CMK (cell line): Measurements from ENCODE around the gene MAGT1.
"Not testable (repeated sequence)": the region's sequence is repeated elsewhere in the genome, so short reads cannot be mapped to it uniquely, and the experiment has no call there.

Experiments
- DNase-seq: peaks from one replicate; pipeline ENCODE4 v3.0.0-alpha.2; 2010; ENCODE audit warnings: low read depth

MAGT1 gene

DNA sequence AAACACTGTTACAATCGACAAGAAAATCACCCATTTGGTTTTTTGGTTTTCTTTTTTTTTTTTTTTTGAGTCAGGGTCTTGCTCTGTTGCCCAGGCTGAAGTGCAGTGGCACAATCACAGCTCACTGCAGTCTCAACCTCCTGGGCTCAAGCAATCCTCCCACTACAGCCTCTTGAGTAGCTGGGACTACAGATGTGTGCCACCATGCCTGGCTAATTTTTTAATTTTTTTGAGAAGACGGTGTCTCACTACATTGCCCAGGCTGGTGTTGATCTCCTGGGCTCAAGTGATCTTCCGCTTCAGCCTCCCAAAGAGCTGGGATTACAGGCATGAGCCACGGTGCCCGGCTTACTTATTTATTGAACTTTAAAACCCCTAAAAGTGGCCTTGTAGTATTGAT is 63.7 kb downstream of the MAGT1 start:
- DNase-seq = not testable (repeated sequence)

DNA sequence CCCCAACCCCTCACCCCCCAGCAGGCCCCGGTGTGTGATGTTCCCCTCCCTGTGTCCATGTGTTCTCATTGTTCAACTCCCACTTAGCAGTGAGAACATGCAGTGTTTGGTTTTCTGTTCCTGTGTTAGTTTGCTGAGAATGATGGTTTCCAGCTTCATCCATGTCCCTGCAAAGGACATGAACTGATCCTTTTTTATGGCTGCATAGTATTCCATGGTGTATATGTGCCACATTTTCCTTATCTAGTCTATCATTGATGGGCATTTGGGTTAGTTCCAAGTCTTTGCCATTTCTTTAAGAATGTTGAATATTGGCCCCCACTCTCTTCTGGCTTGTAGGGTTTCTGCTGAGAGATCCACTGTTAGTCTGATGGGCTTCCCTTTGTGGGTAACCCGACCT is 73.2 kb downstream of the MAGT1 start:
- not testable (repeated sequence) for DNase-seq

DNA sequence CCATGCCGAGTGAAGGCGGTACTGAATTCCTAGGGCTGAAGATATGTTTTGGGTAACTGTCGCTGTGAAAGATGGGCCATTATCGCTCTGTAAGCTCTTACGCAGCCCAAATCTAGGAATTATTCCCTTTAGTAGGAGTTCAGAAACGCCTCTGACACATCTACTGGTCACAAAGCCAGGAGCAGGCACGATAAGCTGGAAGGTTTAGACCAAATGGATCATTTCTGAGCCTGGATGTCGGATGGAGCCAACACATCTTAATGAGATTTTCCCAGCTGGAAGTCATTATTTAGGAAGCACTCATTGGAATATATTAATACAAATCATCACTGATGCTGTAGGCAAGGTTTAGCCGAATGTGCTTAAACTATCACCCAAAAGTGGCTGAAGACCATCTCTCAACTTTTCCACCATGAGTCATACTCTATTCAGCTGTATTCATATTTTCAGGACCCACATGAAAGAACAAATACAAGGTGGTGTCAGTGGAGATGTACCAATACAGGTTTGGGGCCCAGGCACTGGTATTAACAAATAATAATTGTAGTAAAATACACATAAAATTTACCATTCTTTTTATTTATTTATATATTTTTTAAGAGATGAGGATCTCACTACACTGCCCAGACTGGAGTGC is 75.0 kb downstream of the MAGT1 start:
- DNase-seq = no peak

DNA sequence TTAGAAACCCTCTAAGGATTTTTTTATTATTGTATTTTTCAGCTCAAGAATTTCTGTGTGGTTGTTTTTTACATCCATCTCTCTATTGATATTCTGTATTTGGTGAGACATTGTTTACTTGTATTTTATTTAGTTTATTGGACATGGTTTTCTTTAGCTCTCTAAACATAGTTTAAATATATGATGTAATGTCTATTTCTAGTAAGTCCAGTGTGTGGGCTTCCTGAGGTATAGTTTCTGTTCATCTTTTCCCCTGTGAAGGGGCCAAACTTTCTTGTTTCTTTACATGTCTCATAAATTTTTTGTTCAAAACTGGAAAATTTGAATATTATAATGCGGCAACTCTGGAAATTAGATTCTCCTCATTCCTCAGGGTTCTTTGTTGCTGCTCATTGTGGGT is 81.0 kb downstream of the MAGT1 start:
- no peak for DNase-seq

DNA sequence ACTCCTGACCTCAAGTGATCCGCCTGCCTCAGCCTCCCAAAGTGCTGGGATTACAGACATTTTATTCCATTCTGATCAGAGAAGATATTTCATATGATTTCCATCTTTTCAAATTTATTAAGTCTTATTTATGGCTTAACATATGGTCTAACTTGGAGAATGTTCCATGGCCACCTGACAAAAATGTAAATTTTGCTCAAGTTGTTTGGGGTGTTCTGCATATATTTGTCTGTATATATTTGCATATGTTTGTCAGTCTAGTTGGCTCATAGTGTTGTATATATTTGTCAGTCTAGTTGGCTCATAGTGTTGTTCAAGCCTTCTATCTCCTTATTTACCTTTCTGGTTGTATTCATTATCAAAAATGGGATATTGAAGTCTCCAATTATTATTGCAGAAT is 93.0 kb downstream of the MAGT1 start:
- DNase-seq = no peak

DNA sequence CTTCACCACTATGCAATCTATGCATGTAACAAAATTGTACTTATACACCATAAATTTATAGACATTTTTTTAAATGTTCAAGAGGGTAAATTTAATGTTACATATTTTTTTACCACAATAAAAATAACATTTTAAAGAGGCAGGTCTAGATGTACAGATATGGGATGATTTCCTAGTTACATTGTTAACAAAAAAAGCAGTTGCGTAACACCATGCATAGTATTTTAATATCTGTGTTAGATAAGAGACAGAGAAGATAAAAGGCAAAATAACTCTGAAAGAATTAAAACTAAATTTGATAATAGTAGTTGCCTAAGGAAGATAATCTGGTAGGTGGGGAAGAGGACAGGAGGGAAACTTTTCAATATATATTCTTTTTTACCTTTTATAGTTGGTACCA is 100.1 kb downstream of the MAGT1 start:
- DNase-seq = no peak

DNA sequence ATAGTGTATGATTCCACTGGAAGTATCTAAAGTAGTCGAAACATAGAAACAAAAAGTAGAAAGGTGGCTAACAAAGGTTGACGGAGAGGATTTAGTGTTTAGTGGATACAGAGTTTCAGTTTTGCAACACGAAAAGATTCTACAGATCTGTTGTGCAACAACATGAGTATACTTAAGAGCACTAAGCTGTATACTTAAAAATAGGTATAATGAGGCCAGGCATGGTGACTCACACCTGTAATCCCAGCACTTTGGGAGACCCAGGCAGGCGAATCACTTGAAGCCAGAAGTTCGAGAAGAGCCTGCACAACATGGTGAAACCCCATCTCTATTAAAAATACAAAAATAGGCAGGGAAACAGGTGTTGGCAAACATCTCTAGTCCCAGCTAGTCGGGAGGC is 101.3 kb downstream of the MAGT1 start:
- no peak for DNase-seq

DNA sequence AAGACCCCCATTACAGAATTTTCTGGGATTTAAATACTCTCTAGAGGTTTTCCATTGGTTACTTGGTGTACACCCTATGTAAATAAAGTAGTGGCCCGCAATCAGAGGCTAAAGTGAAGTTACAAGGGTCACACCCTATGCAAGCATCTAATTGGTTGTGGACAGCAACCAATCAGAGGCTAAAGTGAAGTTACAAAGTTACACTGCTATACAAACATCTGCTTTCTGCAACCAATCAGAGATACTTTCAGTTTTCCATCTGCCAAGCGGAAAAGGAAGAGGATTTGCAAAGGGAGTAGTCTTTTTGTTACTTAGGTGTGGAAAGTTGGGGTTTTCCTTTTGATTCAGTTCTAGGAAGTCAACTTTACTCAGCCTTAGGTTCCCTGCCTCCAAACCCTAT is 107.2 kb downstream of the MAGT1 start:
- DNase-seq = no peak

DNA sequence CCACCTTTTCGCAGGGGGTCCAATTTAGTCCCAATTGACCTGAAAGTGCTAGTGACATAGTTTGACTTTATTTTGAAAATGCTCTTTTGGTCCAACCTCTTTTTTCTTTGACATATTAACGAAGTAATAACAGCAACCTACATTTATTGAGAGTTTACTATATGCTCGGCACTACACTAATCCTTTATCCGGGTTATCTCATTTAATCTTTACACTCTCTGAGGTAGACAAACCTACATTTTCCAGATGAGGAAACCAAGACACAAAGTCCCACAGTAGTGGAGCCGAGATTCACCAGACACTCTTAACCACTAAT is 108.9 kb downstream of the MAGT1 start:
- DNase-seq = no peak

DNA sequence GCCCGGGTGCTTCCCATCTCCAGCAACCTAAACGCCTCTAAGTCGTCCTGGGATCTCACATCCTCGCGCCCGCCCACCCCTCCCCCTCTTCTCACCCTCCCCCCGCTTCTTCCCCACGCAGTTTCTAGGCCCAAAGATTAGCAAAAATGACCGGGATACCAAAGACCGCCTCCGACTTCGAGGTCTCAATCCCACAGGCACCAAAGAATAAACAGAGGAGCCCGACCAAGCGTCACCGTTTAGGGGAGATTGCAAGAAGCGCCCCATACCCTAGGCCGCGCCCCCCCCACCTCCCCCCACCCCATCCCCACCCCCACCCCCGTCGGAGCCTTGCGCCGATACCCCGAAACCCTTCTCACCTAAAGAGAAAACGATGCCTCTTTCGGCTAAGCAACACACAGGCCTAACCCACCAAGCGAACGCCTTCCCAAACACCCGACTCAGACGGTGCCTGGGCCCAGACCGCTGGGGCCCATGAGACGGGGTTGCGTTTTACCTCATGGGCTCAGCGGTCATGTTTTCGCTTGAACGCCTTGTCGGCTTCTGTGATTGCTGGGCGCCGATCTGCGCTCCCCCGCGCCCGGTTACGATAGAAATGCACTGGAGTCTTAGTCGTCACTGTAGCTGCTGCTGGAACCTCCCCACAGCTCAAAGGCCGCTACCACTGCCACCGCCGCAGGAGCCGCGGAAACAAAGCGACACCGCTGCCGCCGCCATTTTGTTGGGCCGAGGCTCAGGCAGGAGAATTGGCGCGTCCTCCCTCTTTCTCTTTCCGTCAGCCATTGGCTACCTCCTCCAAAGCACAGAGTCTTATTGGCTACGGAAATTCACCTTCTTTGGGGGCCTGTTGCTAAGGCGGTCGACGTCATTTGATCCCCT is 109.5 kb downstream of the MAGT1 start, which contains the start of gene ATRX:
Gene ATRX, minus strand, starts transcription at position 731 of the 879 bp plus-strand sequence. Its CDS starts 215 bp downstream, at position 516.
- DNase-seq = peak; percentile 14

DNA sequence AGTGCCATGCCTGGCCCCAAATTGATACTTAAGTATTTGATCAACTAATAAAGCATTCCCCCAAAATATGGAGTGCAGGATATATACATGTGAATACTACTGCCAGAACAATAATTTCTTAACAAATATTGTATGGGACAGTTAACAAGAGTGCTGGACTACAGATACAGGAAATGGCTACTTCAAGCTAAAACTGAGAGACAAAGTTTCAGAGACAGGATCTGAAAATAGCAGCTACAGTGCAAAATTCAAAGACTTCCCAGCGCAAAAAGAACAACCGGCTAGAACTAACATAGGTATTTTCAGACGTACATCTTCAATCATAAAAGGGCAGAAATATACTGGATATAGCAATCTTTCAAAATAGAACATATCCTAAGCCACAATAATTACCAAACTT is 115.5 kb downstream of the MAGT1 start:
- no peak for DNase-seq

DNA sequence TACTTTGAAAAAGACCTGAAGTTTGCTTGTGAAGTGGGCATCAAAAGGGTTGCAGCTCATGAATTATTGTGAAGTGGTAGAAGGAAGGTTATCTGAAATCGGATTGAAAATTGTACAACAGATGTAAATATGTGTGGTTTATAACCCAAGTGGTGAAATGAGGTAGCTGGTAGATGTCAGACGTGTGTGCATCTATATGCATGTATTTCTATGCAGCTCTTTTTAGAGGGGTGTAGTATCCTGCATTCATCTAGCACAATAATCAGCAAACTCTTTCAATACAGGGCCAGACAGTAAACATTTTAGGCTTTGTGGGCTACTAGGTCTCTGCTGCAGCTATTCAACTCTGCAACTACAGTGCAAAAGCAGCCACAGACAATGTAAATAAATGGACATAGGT is 118.6 kb downstream of the MAGT1 start:
- DNase-seq = no peak
